HCT116 (cell line): ENCODE data around the gene TET2. TPM values are rescaled to one million over a fixed set of nuclear protein-coding genes. Genes with fewer than 3 reads are reported as not detected.

Experiments used
- ATAC-seq: fragments of 200-7000 bp; cut with Tn5 transposase; 2 replicates; pipeline ENCODE4 v1.9.1; 2020; ENCODE audit warnings: mild to moderate bottlenecking, moderate library complexity
- BruUV-seq: library from RNA; stranded (reverse); fragments of 400-500 nt; replicated peaks from 2 replicates; lab custom pipeline; 2021; lab: Mats Ljungman, UMichigan
- CTCF ChIA-PET: fragments of 300-600 bp; sonication (Branson Sonifier 250); formaldehyde crosslinking; loops from one replicate; lab custom pipeline; 2021; ENCODE audit warnings: antibody characterized with exemption; lab: Charles Lee
- POLR2A ChIA-PET: fragments of 300-600, 350-600 bp; sonication (Branson Sonifier 250); formaldehyde crosslinking; loops from one replicate; lab custom pipeline; 2021; ENCODE audit warnings: antibody characterized with exemption; lab: Charles Lee
- RAD21 ChIA-PET, 2 experiments: fragments of 300-600 bp; sonication (Branson Sonifier 250); formaldehyde crosslinking; loops; one replicate each; lab custom pipeline; 2023; ENCODE audit warnings: low total read pairs in 2 of 2; ENCODE audit not compliant: uncharacterized antibody in 2 of 2, unreplicated experiment in 2 of 2, low non-redundant PET in 1 of 2; lab: Charles Lee
- DNase-seq: peaks from one replicate; pipeline ENCODE4 v3.0.0-alpha.2; 2010; ENCODE audit warnings: low read depth, low spot score
- H2AFZ ChIP-seq: fragments of 200-600 bp; shearing (Covaris generic), sonication (generic); 2 replicates; pipeline ENCODE4 v1.6.1; 2017; ENCODE audit warnings: low read depth, mixed run types, mixed read lengths, antibody characterized with exemption, low read length; ENCODE audit not compliant: poor library complexity, severe bottlenecking
- H3K27ac ChIP-seq: 2 replicates; pipeline ENCODE4 v1.5.1; 2012; ENCODE audit warnings: low read depth, low read length
- H3K27me3 ChIP-seq: fragments of 200-600 bp; sonication (generic); 2 replicates; pipeline ENCODE4 v1.6.1; 2016; ENCODE audit warnings: mixed run types, low read length, mixed read lengths; ENCODE audit not compliant: insufficient read depth
- H3K36me3 ChIP-seq, 2 experiments: fragments of 200-500 bp in 1 of 2; fragments of 200-600 bp in 1 of 2; sonication (Bioruptor generic) in 1 of 2; sonication (generic) in 1 of 2; 2 replicates each; pipeline versions ENCODE4 v1.5.1 to v1.6.1; 2014 to 2016; ENCODE audit warnings: low read length in 2 of 2, inconsistent platforms in 1 of 2, mixed read lengths in 1 of 2, mixed run types in 1 of 2; ENCODE audit not compliant: insufficient read depth in 2 of 2, control insufficient read depth in 1 of 2
- H3K4me1 ChIP-seq, 2 experiments: fragments of 200-600 bp in 1 of 2; sonication (generic) in 1 of 2; 2 replicates each; pipeline versions ENCODE4 v1.5.1 to v1.6.1; 2012 to 2017; ENCODE audit warnings: low read length in 2 of 2, inconsistent platforms in 1 of 2, mild to moderate bottlenecking in 1 of 2, mixed read lengths in 1 of 2, mixed run types in 1 of 2, moderate library complexity in 1 of 2; ENCODE audit not compliant: insufficient read depth in 2 of 2, control insufficient read depth in 1 of 2
- H3K4me2 ChIP-seq: fragments of 200-600 bp; sonication (generic); 2 replicates; pipeline ENCODE4 v1.6.1; 2017; ENCODE audit warnings: mixed run types, low read length, mixed read lengths
- H3K4me3 ChIP-seq, 2 experiments: fragments of 200-600 bp in 1 of 2; sonication (generic) in 1 of 2; replicated peaks in 1 of 2; 2 replicates each; pipeline ENCODE4 v1.5.1; 2011 to 2016; ENCODE audit warnings: low read length in 2 of 2, control low read depth in 1 of 2, low read depth in 1 of 2, mild to moderate bottlenecking in 1 of 2, mixed read lengths in 1 of 2, mixed run types in 1 of 2
- H3K79me2 ChIP-seq: fragments of 200-600 bp; sonication (generic); 2 replicates; pipeline ENCODE4 v1.6.1; 2017; ENCODE audit warnings: mild to moderate bottlenecking, mixed run types, low read length, moderate library complexity, mixed read lengths; ENCODE audit not compliant: insufficient read depth
- H3K9ac ChIP-seq: fragments of 200-600 bp; sonication (generic); 2 replicates; pipeline ENCODE4 v1.6.1; 2016; ENCODE audit warnings: low read length, mixed read lengths
- H3K9me2 ChIP-seq: fragments of 200-600 bp; sonication (generic), shearing (Covaris generic); 2 replicates; pipeline ENCODE4 v1.6.1; 2017; ENCODE audit warnings: mixed run types, mild to moderate bottlenecking, moderate library complexity; ENCODE audit not compliant: insufficient read depth
- H3K9me3 ChIP-seq, 2 experiments: fragments of 200-500 bp in 1 of 2; fragments of 200-600 bp in 1 of 2; sonication (Bioruptor generic) in 1 of 2; sonication (generic) in 1 of 2; 2 replicates each; pipeline ENCODE4 v1.6.1; 2014 to 2017; ENCODE audit warnings: low read length in 2 of 2, mixed read lengths in 2 of 2, inconsistent platforms in 1 of 2, low read depth in 1 of 2, mild to moderate bottlenecking in 1 of 2, mixed run types in 1 of 2, moderate library complexity in 1 of 2; ENCODE audit not compliant: control insufficient read depth in 1 of 2, insufficient read depth in 1 of 2
- H4K20me1 ChIP-seq: fragments of 200-600 bp; sonication (generic), shearing (Covaris generic); 2 replicates; pipeline ENCODE4 v1.6.1; 2017; ENCODE audit warnings: mixed run types, mild to moderate bottlenecking, moderate library complexity; ENCODE audit not compliant: insufficient read depth
- CBX3 ChIP-seq: IDR thresholded peaks from 2 replicates; pipeline ENCODE4 v1.6.1; 2012; ENCODE audit warnings: low read depth
- CEBPB ChIP-seq: IDR thresholded peaks from 2 replicates; pipeline ENCODE4 v1.6.1; 2012; ENCODE audit warnings: low read depth
- EGR1 ChIP-seq: IDR thresholded peaks from 2 replicates; pipeline ENCODE4 v1.6.1; 2012; ENCODE audit warnings: low read depth
- ELF1 ChIP-seq: IDR thresholded peaks from 2 replicates; pipeline ENCODE4 v1.6.1; 2012; ENCODE audit warnings: low read depth, borderline replicate concordance
- EZH2phosphoT487 ChIP-seq: fragments of 200-600 bp; IDR thresholded peaks from 2 replicates; pipeline ENCODE4 v1.6.1; 2018; ENCODE audit warnings: antibody characterized with exemption, borderline replicate concordance
- RAD21 ChIP-seq: IDR thresholded peaks from 2 replicates; pipeline ENCODE4 v1.6.1; 2012; ENCODE audit warnings: low read depth, mild to moderate bottlenecking
- SP1 ChIP-seq: IDR thresholded peaks from 2 replicates; pipeline ENCODE4 v1.6.1; 2012; ENCODE audit warnings: low read depth
- ZFX ChIP-seq: fragments of 450-650 bp; IDR thresholded peaks from 2 replicates; pipeline ENCODE4 v1.6.1; 2017
- ZNF274 ChIP-seq: fragments of 200-500 bp; sonication (Bioruptor generic); IDR thresholded peaks from 2 replicates; pipeline ENCODE4 v1.6.1; 2014; ENCODE audit warnings: mild to moderate bottlenecking, low read depth, low read length, inconsistent platforms
- intact Hi-C: fragments of 100-400 bp; cut with micrococcal nuclease; formaldehyde crosslinking; loops from 2 replicates; pipeline ENCODE4 v1.10.0; 2022
- total RNA-seq: library from RNA; stranded (reverse); gene quantifications from one replicate; pipeline ENCODE4 v1.2.1, GENCODE V29; 2021; ENCODE audit not compliant: unreplicated experiment
- TF ChIP-seq, protein P1 (sequence below): IDR thresholded peaks from 2 replicates; pipeline ENCODE4 v1.6.1; 2012
- TF ChIP-seq, protein P2 (sequence below): IDR thresholded peaks from 2 replicates; pipeline ENCODE4 v1.6.1; 2012; ENCODE audit warnings: low read depth

TET2 gene
- total RNA-seq, 1 experiment from 2014 or later = 9.7 TPM

DNA sequence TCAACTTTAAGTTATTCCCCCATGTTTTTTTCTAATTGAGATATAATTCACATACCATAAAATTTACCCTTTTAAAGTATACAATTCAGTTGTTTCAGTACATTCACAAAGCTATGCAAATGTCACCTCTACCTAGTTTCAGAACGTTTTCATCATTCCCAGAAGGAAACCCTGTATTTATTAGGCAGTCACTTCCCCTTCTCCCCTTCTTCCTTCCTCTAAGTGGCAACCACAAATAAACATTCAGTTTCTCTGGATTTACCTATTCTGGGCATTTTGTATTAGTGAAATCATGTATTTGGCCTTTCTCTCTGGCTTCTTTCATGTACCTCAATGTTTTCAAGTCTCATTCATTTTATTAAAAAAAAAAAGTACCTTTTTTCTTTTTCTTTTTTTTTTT is 101.9 kb downstream of the TET2 start:
- ATAC-seq = no peak
- no peak for TF ChIP-seq EZH2phosphoT487
- TF ChIP-seq ZFX = no peak
- TF ChIP-seq, protein P1, sequence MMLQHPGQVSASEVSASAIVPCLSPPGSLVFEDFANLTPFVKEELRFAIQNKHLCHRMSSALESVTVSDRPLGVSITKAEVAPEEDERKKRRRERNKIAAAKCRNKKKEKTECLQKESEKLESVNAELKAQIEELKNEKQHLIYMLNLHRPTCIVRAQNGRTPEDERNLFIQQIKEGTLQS = no peak
- no peak for TF ChIP-seq ZNF274
- TF ChIP-seq CBX3 = no peak
- TF ChIP-seq, protein P2, sequence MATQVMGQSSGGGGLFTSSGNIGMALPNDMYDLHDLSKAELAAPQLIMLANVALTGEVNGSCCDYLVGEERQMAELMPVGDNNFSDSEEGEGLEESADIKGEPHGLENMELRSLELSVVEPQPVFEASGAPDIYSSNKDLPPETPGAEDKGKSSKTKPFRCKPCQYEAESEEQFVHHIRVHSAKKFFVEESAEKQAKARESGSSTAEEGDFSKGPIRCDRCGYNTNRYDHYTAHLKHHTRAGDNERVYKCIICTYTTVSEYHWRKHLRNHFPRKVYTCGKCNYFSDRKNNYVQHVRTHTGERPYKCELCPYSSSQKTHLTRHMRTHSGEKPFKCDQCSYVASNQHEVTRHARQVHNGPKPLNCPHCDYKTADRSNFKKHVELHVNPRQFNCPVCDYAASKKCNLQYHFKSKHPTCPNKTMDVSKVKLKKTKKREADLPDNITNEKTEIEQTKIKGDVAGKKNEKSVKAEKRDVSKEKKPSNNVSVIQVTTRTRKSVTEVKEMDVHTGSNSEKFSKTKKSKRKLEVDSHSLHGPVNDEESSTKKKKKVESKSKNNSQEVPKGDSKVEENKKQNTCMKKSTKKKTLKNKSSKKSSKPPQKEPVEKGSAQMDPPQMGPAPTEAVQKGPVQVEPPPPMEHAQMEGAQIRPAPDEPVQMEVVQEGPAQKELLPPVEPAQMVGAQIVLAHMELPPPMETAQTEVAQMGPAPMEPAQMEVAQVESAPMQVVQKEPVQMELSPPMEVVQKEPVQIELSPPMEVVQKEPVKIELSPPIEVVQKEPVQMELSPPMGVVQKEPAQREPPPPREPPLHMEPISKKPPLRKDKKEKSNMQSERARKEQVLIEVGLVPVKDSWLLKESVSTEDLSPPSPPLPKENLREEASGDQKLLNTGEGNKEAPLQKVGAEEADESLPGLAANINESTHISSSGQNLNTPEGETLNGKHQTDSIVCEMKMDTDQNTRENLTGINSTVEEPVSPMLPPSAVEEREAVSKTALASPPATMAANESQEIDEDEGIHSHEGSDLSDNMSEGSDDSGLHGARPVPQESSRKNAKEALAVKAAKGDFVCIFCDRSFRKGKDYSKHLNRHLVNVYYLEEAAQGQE = no peak
- TF ChIP-seq SP1 = no peak
- no peak for TF ChIP-seq RAD21
- no peak for TF ChIP-seq ELF1
- no peak for TF ChIP-seq EGR1
- TF ChIP-seq CEBPB = no peak
- Histone ChIP-seq H3K4me1 (no peaks in the 10 kb centered on the region), H3K79me2 (no peaks in the 10 kb centered on the region), H3K9me2 (no peaks in the 10 kb centered on the region), H3K27me3 (no peaks in the 10 kb centered on the region), H4K20me1 (no peaks in the 10 kb centered on the region), H3K4me3 (no peak overlapping the region), H3K4me2 (no peak overlapping the region), H3K27ac (no peak overlapping the region), H3K36me3 (no peaks in the 10 kb centered on the region), H2AFZ (no peak overlapping the region), H3K9ac (no peak overlapping the region), H3K9me3 (no peaks in the 10 kb centered on the region)
- RAD21 ChIA-PET = no interaction called here
- CTCF ChIA-PET = no interaction called here
- POLR2A ChIA-PET = no interaction called here
- DNase-seq = no peak
- no TSS peak for BruUV-seq
- intact Hi-C loops = no loop called here
